GM21825 (cell line): Measurements from ENCODE around the gene KRT72.

Experiments
- ATAC-seq: cut with Tn5 transposase; IDR thresholded peaks from one replicate; pipeline ENCODE4 v1.9.1; 2021; ENCODE audit warnings: mild to moderate bottlenecking, moderate library complexity; ENCODE audit not compliant: unreplicated experiment

KRT72 gene

DNA sequence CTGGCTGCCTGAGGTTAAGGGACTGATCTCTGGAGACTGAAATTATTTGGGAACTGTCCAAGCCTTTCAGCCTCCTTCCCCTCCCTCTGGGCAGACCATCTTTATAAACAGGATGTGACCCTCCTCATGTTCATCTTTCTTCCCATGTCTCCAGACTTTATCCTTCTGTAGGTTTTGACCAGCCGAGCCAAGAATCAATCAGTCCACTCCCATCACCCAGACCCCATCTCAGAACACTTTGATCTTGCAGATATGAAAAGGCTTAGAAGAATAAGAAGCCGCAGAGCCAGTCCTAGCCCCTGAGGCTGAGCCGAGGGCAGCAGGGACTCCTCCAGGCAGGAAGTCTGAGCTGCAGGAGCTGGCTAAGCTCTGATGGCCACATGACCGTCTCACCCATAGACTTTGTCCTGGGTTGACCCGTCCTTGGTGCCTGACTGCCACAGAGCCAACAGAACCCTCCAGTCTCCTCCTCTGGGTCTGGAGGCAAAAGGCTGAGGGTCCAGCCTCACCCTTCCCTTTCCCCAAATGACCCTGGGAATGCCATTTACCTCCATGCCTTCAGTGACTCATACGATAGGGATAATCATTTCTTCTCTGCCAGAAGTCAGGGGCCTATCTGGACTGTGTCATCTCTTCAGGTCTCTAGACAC, 49.9 kb downstream of the KRT72 start:
- no peak for ATAC-seq

DNA sequence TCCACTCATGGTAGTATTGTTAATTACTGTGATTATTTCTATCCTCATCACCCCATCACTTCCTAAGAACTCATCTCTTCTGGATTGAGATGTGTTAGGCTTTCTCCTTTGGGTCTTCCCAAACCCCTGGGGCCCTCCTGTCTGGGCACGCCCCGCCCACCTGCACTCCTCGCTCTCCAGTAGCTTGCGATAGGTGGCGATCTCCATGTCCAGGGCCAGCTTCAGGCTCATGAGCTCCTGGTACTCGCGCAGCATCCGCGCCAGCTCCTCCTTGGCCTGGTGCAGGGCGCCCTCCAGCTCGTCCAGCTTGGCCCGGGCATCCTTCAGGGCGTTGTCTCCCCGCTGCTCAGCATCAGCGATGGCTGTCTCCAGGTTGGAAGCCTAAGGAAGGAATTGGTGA, 55.1 kb downstream of the KRT72 start:
- no peak for ATAC-seq

DNA sequence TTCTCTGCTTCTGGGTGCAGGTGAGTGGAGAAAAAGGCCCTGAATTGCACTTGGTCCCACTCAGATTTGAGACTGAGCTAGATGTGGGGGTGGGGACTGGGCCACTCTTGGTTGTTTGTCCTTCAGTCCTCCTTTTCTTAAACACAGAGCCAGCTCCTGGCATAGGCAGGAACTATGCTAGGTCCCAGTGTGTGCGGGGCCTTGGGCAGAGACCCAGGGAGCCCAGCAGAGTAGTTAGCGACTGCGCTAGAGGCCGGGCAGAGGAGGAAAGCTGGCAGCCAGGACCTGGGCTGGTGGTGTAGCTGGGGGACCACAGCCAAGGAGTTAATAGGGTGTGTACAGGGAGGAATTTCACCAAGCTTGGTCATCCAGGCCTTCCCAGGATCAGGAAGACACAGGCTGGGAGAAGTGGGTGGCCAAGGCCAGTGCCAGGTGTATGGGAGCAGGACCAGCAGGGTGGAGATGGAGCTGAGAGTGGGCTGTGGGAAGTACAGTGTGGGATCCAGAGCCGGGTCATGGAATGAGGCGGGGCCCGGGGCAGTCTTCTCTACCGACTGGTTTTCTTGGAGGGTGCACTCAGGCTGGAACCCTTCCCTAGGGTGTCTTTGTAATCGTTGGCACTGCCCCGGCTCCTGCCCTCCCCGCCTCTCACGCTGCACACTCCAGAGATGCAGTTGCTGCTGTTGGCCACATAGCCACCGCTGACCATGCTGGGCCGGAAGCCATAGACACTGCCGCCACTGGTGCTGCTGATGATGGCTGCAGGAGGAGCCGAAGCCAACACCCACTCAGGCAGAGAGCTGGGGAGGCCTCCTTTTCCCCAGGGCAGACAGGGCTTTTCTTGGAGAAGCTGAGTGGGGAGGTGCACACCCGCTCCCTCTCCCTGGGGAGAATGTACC, 57.0 kb downstream of the KRT72 start:
- ATAC-seq = no peak

DNA sequence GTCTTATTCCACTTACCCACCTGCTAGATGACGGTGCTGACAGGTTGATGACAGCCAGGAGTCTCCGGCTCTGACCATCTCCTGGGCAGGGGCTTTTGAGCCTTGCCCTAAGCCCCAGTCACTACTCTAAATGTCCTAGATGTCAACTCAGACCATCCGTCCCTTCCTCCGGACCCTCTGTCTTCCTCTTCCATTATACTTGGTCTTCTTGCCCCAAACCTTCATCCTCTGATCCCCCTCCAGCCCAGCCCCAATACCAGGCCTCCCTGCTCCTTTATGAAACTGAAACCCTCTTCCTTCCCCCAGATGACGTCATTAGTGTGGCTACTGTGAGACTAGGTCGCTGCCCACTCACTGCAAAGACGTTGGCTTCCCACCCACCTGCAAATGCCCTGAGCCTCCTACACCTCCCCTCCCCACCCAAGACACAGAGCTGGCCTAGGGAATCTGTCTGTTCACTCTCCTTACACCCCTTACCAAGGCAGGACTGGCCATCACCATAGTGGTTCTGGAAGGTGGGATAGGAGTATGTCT, 58.4 kb downstream of the KRT72 start:
- no peak for ATAC-seq

DNA sequence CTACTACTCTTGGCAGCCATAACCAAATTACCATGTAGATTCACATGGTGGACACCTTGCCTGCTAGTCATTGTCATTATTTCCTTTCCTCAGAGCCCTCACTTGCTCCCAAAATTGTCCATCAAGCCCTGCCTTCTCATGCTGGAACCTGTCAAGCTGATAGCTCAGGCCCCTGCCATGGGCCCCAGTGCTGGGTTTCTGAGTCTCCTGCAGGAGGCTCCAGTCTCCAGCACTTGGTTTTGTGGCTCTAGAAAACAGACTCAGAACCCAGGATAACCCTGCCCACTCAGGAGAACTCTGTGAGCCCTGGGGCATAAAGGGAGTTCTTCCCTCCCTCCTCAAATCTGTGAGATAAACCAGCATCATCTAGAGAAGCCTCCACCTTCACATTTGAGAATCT, 59.1 kb downstream of the KRT72 start:
- no peak for ATAC-seq

DNA sequence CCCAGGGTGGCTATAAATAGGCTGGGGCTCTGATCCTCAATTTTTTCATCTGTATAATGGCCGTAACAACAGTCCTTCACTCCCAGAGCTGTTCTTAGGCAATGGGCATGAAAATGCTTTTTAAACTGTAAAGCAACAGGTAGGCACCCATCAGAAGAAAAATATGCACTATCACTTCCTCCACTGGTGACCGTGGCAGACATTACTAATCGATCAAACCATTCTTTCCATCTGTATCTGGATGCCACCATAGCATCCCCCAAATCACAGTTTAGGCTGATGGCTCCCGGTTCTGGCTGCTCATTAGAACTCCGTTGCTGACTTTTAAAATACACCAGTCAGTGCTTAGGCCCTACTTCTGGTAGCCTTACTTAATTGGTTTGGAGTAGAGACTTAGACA, 59.6 kb downstream of the KRT72 start:
- no peak for ATAC-seq

DNA sequence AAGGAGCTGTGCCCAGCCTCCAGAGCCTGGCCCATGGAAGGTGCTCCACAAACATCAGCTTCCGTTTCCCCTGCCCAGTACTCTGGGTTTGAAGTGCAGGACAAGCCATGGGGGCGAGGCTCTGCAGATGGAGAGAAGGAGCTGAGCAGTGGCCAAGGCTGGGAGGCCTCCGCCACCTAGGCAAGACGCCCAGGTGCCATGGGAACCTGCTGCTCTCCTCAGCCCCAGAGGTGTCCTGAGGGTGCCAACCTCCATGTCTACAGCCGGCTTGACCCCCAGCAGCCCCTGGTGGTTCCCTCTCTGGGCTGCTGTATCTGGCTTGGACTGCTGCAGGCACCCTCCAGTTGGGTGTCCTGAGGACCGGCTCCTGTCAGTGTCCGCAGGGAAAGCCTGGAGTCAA, 60.7 kb downstream of the KRT72 start:
- ATAC-seq = no peak

DNA sequence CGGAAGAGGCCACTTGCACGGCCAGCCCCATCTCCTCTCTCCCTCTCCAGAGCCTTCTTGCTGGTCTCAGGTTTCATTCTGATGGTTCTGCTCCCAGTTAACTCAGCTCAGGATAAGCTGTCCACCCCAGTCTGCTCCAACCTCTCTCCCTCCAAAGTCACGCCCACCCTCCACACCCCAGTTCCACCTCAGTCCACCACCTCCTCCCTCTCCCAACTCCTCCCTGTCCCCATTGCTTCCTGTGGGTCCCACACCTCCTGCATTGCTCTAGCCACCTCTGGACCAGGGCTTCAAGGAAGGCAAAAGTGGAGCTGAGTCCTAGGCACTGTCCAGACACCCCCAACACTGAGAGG, 61.5 kb downstream of the KRT72 start:
- ATAC-seq = no peak

DNA sequence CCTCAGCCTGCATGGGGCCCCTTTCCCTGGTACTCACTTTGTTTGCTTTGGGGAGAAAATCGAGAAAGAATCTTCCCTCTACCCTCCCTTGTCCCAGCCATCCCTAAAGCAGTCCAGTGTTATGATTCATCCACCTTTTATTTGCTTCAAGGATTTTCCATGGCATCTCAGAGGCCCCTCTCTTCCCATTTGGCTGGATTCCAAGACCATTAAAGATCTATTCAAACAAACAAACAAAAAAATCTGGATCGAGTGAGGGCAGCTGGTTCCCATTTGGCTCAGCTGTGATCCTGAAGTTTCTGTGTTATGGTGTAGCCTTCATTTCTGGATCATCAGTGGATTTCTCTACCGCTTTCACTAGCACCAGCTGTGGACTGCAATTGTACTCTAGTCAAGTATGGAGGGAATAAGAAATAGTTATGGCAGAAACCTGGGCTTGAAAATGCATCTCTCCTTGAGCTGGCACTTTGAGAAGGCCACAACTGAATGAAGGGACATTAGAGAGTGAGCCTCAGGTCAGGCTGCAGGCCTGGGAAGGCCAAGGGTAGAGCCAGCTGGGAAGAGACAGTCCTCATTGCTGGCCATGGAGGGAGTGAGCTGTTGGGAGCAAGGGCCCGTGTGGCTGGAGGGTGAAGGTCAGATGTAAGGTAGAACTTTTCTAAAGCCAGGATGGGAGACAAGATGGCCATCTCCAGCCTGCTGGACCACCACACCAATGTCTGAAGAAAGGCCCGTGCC, 62.0 kb downstream of the KRT72 start:
- no peak for ATAC-seq

DNA sequence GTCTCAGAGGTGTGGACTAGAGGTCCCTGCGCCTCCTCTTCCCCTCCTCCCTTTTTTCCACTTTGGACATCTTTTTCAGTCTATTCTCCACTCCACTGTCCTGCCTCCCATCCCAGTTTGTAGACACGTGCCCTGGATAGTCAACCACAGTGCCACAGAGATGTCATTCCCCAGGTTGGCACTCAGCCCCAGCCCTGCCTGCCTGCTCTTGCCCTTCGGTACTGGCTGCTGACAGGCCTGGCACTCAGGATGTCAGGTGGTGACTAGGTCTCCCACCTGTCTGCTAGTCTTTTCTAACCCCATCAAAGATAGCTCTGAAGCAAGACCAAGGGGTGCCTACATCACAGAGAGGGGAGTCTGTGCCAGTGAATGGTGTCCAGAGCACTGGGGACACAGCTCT, 64.2 kb downstream of the KRT72 start:
- ATAC-seq = no peak
